ENCODE data around the gene CDHR5.

CDHR5 gene

GRCh38 chr11:620935-621814 lies 3.6 kb downstream of the CDHR5 start:
- Mint-ChIP-seq H3K4me3 (no peak overlapping the region), H3K4me1 (ENCODE audit: low read depth) (no peaks in the 10 kb centered on the region), H3K27ac (no peak overlapping the region), H3K36me3 (ENCODE audit: low read depth) (no peaks in the 10 kb centered on the region), H3K9me3 (no peaks in the 10 kb centered on the region), H3K27me3 (ENCODE audit: low read depth) (no peaks in the 10 kb centered on the region)

- peaks cover 3% of the 10 kb centered on the region for H3K4me1 Mint-ChIP-seq (ENCODE audit: low read depth)
- peaks cover 1% of the 10 kb centered on the region for H3K36me3 Mint-ChIP-seq (ENCODE audit: low read depth)
- no peak overlapping the region for H3K27ac Mint-ChIP-seq
- no peaks in the 10 kb centered on the region for H3K27me3 Mint-ChIP-seq (ENCODE audit: low read depth)
- no peak overlapping the region for H3K4me3 Mint-ChIP-seq
- no peaks in the 10 kb centered on the region for H3K9me3 Mint-ChIP-seq
Observed at GRCh38 chr11:620201-620600, 4.6 kb downstream of the CDHR5 start.

GRCh38 chr11:619628-620050 lies 5.1 kb downstream of the CDHR5 start:
- H3K36me3 Mint-ChIP-seq (ENCODE audit: low read depth): peaks cover 1% of the 10 kb centered on the region
- H3K27me3 Mint-ChIP-seq (ENCODE audit: low read depth): no peaks in the 10 kb centered on the region
- no peak overlapping the region for H3K4me3 Mint-ChIP-seq
- peaks cover 3% of the 10 kb centered on the region for H3K4me1 Mint-ChIP-seq (ENCODE audit: low read depth)
- no peak overlapping the region for H3K27ac Mint-ChIP-seq
- H3K9me3 Mint-ChIP-seq: no peaks in the 10 kb centered on the region

- no peaks in the 10 kb centered on the region for H3K27me3 Mint-ChIP-seq (ENCODE audit: low read depth)
- peaks cover 7% of the 10 kb centered on the region for H3K36me3 Mint-ChIP-seq (ENCODE audit: low read depth)
- no peak overlapping the region for H3K27ac Mint-ChIP-seq
- H3K9me3 Mint-ChIP-seq: no peaks in the 10 kb centered on the region
- peaks cover 9% of the 10 kb centered on the region for H3K4me1 Mint-ChIP-seq (ENCODE audit: low read depth)
- no peak overlapping the region for H3K4me3 Mint-ChIP-seq
Observed at GRCh38 chr11:618856-619627, 5.7 kb downstream of the CDHR5 start.

GRCh38 chr11:617912-618682 lies 6.7 kb downstream of the CDHR5 start:
- Mint-ChIP-seq H3K9me3 (no peaks in the 10 kb centered on the region), H3K27ac (no peak overlapping the region)

GRCh38 chr11:617199-617911 lies 7.4 kb downstream of the CDHR5 start:
- H3K36me3 Mint-ChIP-seq (ENCODE audit: low read depth): peaks cover 12% of the 10 kb centered on the region
- peaks cover 9% of the 10 kb centered on the region for H3K4me1 Mint-ChIP-seq (ENCODE audit: low read depth)
- H3K27ac Mint-ChIP-seq: no peak overlapping the region
- H3K9me3 Mint-ChIP-seq: no peaks in the 10 kb centered on the region
- no peaks in the 10 kb centered on the region for H3K27me3 Mint-ChIP-seq (ENCODE audit: low read depth)
- no peak overlapping the region for H3K4me3 Mint-ChIP-seq

More at GRCh38 chr11:617912-618682, 6.7 kb downstream of the CDHR5 start:
- peaks cover 10% of the 10 kb centered on the region for H3K36me3 Mint-ChIP-seq (ENCODE audit: low read depth)
- H3K27me3 Mint-ChIP-seq (ENCODE audit: low read depth): no peaks in the 10 kb centered on the region
- H3K4me3 Mint-ChIP-seq: no peak overlapping the region
- peaks cover 9% of the 10 kb centered on the region for H3K4me1 Mint-ChIP-seq (ENCODE audit: low read depth)

- no peaks in the 10 kb centered on the region for H3K27me3 Mint-ChIP-seq (ENCODE audit: low read depth)
- no peaks in the 10 kb centered on the region for H3K9me3 Mint-ChIP-seq
- peak overlapping the region; percentile 96 for H3K27ac Mint-ChIP-seq
- peaks cover 18% of the 10 kb centered on the region for H3K36me3 Mint-ChIP-seq (ENCODE audit: low read depth)
- H3K4me3 Mint-ChIP-seq: peak overlapping the region; percentile 89
- H3K4me1 Mint-ChIP-seq (ENCODE audit: low read depth): peaks cover 11% of the 10 kb centered on the region
Observed at GRCh38 chr11:616320-617198, 8.2 kb downstream of the CDHR5 start.

- H3K27me3 Mint-ChIP-seq (ENCODE audit: low read depth): no peaks in the 10 kb centered on the region
- peak within 1 kb of the TSS; percentile 89 for H3K4me3 Mint-ChIP-seq
- H3K9me3 Mint-ChIP-seq: no peaks in the 10 kb centered on the region
- H3K27ac Mint-ChIP-seq: peak within 1 kb of the TSS; percentile 96
- H3K4me1 Mint-ChIP-seq (ENCODE audit: low read depth): peaks cover 12% of the 10 kb centered on the region
- H3K36me3 Mint-ChIP-seq (ENCODE audit: low read depth): peaks cover 21% of the 10 kb centered on the region
Observed at GRCh38 chr11:615504-616319, 9.0 kb downstream of the CDHR5 start, which contains the start of gene IRF7. IRF7 (minus strand) TSS chr11:615950; CDS start chr11:615364, 586 bp downstream.

- Mint-ChIP-seq H3K27ac (peak overlapping the region; percentile 90), H3K9me3 (no peaks in the 10 kb centered on the region), H3K27me3 (ENCODE audit: low read depth) (no peaks in the 10 kb centered on the region), H3K36me3 (ENCODE audit: low read depth) (peaks cover 22% of the 10 kb centered on the region), H3K4me3 (peak overlapping the region; percentile 89), H3K4me1 (ENCODE audit: low read depth) (peaks cover 13% of the 10 kb centered on the region)
Observed at GRCh38 chr11:614623-615503, 9.9 kb downstream of the CDHR5 start.

- peaks cover 23% of the 10 kb centered on the region for H3K36me3 Mint-ChIP-seq (ENCODE audit: low read depth)
- H3K27ac Mint-ChIP-seq: peak overlapping the region; percentile 78
- H3K4me1 Mint-ChIP-seq (ENCODE audit: low read depth): peaks cover 13% of the 10 kb centered on the region
- no peaks in the 10 kb centered on the region for H3K27me3 Mint-ChIP-seq (ENCODE audit: low read depth)
- no peaks in the 10 kb centered on the region for H3K9me3 Mint-ChIP-seq
- H3K4me3 Mint-ChIP-seq: peak overlapping the region; percentile 77
Observed at GRCh38 chr11:614021-614622, 10.6 kb downstream of the CDHR5 start.

GRCh38 chr11:613369-613968 lies 11.3 kb downstream of the CDHR5 start:
- H3K4me3 Mint-ChIP-seq: peak overlapping the region; percentile 50

More at GRCh38 chr11:613369-613968, 11.3 kb downstream of the CDHR5 start:
- H3K27ac Mint-ChIP-seq: peak overlapping the region; percentile 78
- H3K9me3 Mint-ChIP-seq: no peaks in the 10 kb centered on the region
- H3K36me3 Mint-ChIP-seq (ENCODE audit: low read depth): peaks cover 25% of the 10 kb centered on the region
- H3K4me1 Mint-ChIP-seq (ENCODE audit: low read depth): peaks cover 13% of the 10 kb centered on the region
- H3K27me3 Mint-ChIP-seq (ENCODE audit: low read depth): no peaks in the 10 kb centered on the region

All from T-helper 1 cell treated with Interleukin-12 subunit alpha and Interleukin-12 subunit beta and Interleukin-4 antibody, amounts not matched to agents 30 μg/mL and 1 μg/mL, for 36 hours (primary cell).